Measurements from ENCODE around the gene MTHFS. TPM values are rescaled to one million over a fixed set of nuclear protein-coding genes. Genes with fewer than 3 reads are reported as not detected.

The MTHFS gene
- total and polyA plus RNA-seq, 8 donors, result 5.7 to 101 (median 48.1) TPM; not detected in 2

GRCh38 chr15:79812541-79812940 is 84.3 kb downstream of the MTHFS start:
- no peaks in the 10 kb centered on the region for H3K9me3 ChIP-seq
- TF ChIP-seq CTCF (IDR thresholded peaks at IDR 0.05), result no peak
- TF ChIP-seq POLR2A (IDR thresholded peaks at IDR 0.05), result no peak
- no peak for TF ChIP-seq EP300 (IDR thresholded peaks at IDR 0.05)
- TF ChIP-seq POLR2AphosphoS5 (IDR thresholded peaks at IDR 0.05), result no peak
- no peak for DNase-seq
- no peak overlapping the region for H3K27ac ChIP-seq
- H3K36me3 ChIP-seq, result no peaks in the 10 kb centered on the region
- 49 to 70% (median 58%) methylated on average over 3 of the region's 3 CpGs for WGBS, 5 donors
- H3K4me3 ChIP-seq, result no peak overlapping the region
- intact Hi-C loops (cut with DNase I; ENCODE audit: low total_unique reads), result no loop called here
- H3K4me1 ChIP-seq, result peaks cover 0 to 19% (median 15%) of the 10 kb centered on the region in 4 donors
- H3K27me3 ChIP-seq, result no peaks in the 10 kb centered on the region

GRCh38 chr15:79811406-79812405 is 85.1 kb downstream of the MTHFS start:
- WGBS, 5 donors, result 27 to 37% (median 34%) methylated on average over 15 of the region's 15 CpGs
- Histone ChIP-seq H3K4me1 (peaks cover 0 to 19% (median 15%) of the 10 kb centered on the region in 4 donors), H3K27me3 (no peaks in the 10 kb centered on the region), H3K36me3 (no peaks in the 10 kb centered on the region), H3K9me3 (no peaks in the 10 kb centered on the region), H3K27ac (no peak overlapping the region), H3K4me3 (no peak overlapping the region)
- intact Hi-C loops (cut with DNase I; ENCODE audit: low total_unique reads), result no loop called here
- peak; percentile 81 to 82 for DNase-seq
- no peak for TF ChIP-seq EP300 (IDR thresholded peaks at IDR 0.05)
- TF ChIP-seq POLR2AphosphoS5 (IDR thresholded peaks at IDR 0.05), result no peak
- no peak for TF ChIP-seq CTCF (IDR thresholded peaks at IDR 0.05)
- TF ChIP-seq POLR2A (IDR thresholded peaks at IDR 0.05), result no peak

GRCh38 chr15:79804838-79805237 is 92.0 kb downstream of the MTHFS start:
- Histone ChIP-seq H3K4me1 (no peaks in the 10 kb centered on the region), H3K27ac (no peak overlapping the region), H3K36me3 (no peaks in the 10 kb centered on the region), H3K4me3 (no peak overlapping the region), H3K9me3 (no peaks in the 10 kb centered on the region), H3K27me3 (no peaks in the 10 kb centered on the region)
- 90 to 100% (median 94%) methylated on average over 2 of the region's 2 CpGs for WGBS, 5 donors
- intact Hi-C loops (cut with DNase I; ENCODE audit: low total_unique reads), result no loop called here
- TF ChIP-seq CTCF (IDR thresholded peaks at IDR 0.05), result no peak
- no peak for TF ChIP-seq POLR2AphosphoS5 (IDR thresholded peaks at IDR 0.05)
- no peak for TF ChIP-seq POLR2A (IDR thresholded peaks at IDR 0.05)
- TF ChIP-seq EP300 (IDR thresholded peaks at IDR 0.05), result no peak
- no peak for DNase-seq

- H3K27me3 ChIP-seq, result no peaks in the 10 kb centered on the region
- H3K36me3 ChIP-seq, result no peaks in the 10 kb centered on the region
- H3K4me3 ChIP-seq, result no peak overlapping the region
- DNase-seq, result no peak
- intact Hi-C loops (cut with DNase I; ENCODE audit: low total_unique reads), result no loop called here
- H3K9me3 ChIP-seq, result no peaks in the 10 kb centered on the region
- no peak overlapping the region for H3K27ac ChIP-seq
- TF ChIP-seq CTCF (IDR thresholded peaks at IDR 0.05), result no peak
- no peak for TF ChIP-seq POLR2AphosphoS5 (IDR thresholded peaks at IDR 0.05)
- no peak for TF ChIP-seq POLR2A (IDR thresholded peaks at IDR 0.05)
- TF ChIP-seq EP300 (IDR thresholded peaks at IDR 0.05), result no peak
- no peaks in the 10 kb centered on the region for H3K4me1 ChIP-seq
- 67 to 80% (median 70%) methylated on average over 2 of the region's 2 CpGs for WGBS, 5 donors
These were observed 98.5 kb downstream of the MTHFS start for GRCh38 chr15:79798311-79798710.

Small RNA genes lying within 50 kb of the gene (small RNA-seq; reads per million reads assigned to genes)
- gene RNU6-667P, result 0 reads per million in 4 donors

Other genes starting within 250 kb of the MTHFS start
- gene BCL2A1, start 74.2 kb upstream of the MTHFS start, total RNA-seq, result 10 to 100 TPM in 1 of 5 donors, 1 to 10 TPM in 1, under 1 TPM in 1, not detected in 2; 0.87 to 12.5 (median 2.8) TPM
- gene BCL2A1, start 74.2 kb upstream of the MTHFS start, polyA plus RNA-seq, result 10 to 100 TPM in 1 of 3 donors, 1 to 10 TPM in 2; 3.8 to 29.4 (median 4.4) TPM
- gene ZFAND6, start 162.7 kb upstream of the MTHFS start, total RNA-seq, result 100 to 1,000 TPM in 2 of 5 donors, 10 to 100 TPM in 3; 12.2 to 271 (median 61.9) TPM
- gene ZFAND6, start 162.7 kb upstream of the MTHFS start, polyA plus RNA-seq, result 100 to 1,000 TPM in 1 of 3 donors, 10 to 100 TPM in 2; 41.5 to 113 (median 71.0) TPM